ENCODE results near the gene PLAAT5.

- no peak for TF ChIP-seq CTCF (IDR thresholded peaks at IDR 0.05; ENCODE audit: low read depth, low read length, poor library complexity, severe bottlenecking)
- no peak for TF ChIP-seq EZH2phosphoT487 (IDR thresholded peaks at IDR 0.05; ENCODE audit: borderline replicate concordance, low read length)
Measured at GRCh38 chr11:63507511-63507910, 16.5 kb upstream of the PLAAT5 start.

Data from DOHH2 (cell line).